Measurements from ENCODE around the gene PROKR2. TPM values are rescaled to one million over a fixed set of nuclear protein-coding genes. Genes with fewer than 3 reads are reported as not detected.

Gene PROKR2
- total RNA-seq (2022; extraction: Qiagen RNA extraction), result not detected in 5 replicates

GRCh38 chr20:5316188-5317158 lies at the start of gene PROKR2:
TSS of gene PROKR2 (minus strand) at chr20:5316954. CDS start at chr20:5314369, 2,585 bp downstream.

Other genes with a start within 250 kb of the PROKR2 start
- 99.2 to 116 TPM (median 106 TPM) in 5 replicates for gene TMEM230, start 203.9 kb downstream of the PROKR2 start, total RNA-seq (2022; extraction: Qiagen RNA extraction)
- gene PCNA, start 197.0 kb downstream of the PROKR2 start, total RNA-seq (2022; extraction: Qiagen RNA extraction), result 344 to 395 TPM (median 370 TPM) in 5 replicates
- gene CDS2, start 189.9 kb downstream of the PROKR2 start, total RNA-seq (2022; extraction: Qiagen RNA extraction), result 46.1 to 64.2 TPM (median 59.7 TPM) in 5 replicates